ENCODE data around the gene TTC28.
"Not testable (repeated sequence)": the region's sequence is repeated elsewhere in the genome, so short reads cannot be mapped to it uniquely, and the experiment has no call there.

The TTC28 gene

GRCh38 chr22:28481725-28482124, 197.9 kb downstream of the TTC28 start:
- no peaks in the 10 kb centered on the region for H3K9me3 Mint-ChIP-seq
- H3K36me3 Mint-ChIP-seq (ENCODE audit: low read depth) = no peaks in the 10 kb centered on the region
- H3K27ac Mint-ChIP-seq = no peak overlapping the region
- H3K4me3 Mint-ChIP-seq = no peak overlapping the region
- peaks cover 7% of the 10 kb centered on the region for H3K4me1 Mint-ChIP-seq
- no peak for TF ChIP-seq CTCF (IDR thresholded peaks at IDR 0.05)
- no peaks in the 10 kb centered on the region for H3K27me3 Mint-ChIP-seq (ENCODE audit: low read depth, poor library complexity)
- no peak for DNase-seq

- H3K36me3 Mint-ChIP-seq (ENCODE audit: low read depth) = no peaks in the 10 kb centered on the region
- H3K9me3 Mint-ChIP-seq = no peaks in the 10 kb centered on the region
- TF ChIP-seq CTCF (IDR thresholded peaks at IDR 0.05) = no peak
- H3K27ac Mint-ChIP-seq = no peak overlapping the region
- H3K4me1 Mint-ChIP-seq = peaks cover 7% of the 10 kb centered on the region
- no peak overlapping the region for H3K4me3 Mint-ChIP-seq
- H3K27me3 Mint-ChIP-seq (ENCODE audit: low read depth, poor library complexity) = no peaks in the 10 kb centered on the region
- DNase-seq = no peak
These were observed 199.5 kb downstream of the TTC28 start for GRCh38 chr22:28480000-28480715.

- H3K27me3 Mint-ChIP-seq (ENCODE audit: low read depth, poor library complexity) = no peaks in the 10 kb centered on the region
- peaks cover 6% of the 10 kb centered on the region for H3K9me3 Mint-ChIP-seq
- peaks cover 6% of the 10 kb centered on the region for H3K36me3 Mint-ChIP-seq (ENCODE audit: low read depth)
- no peak overlapping the region for H3K4me3 Mint-ChIP-seq
- H3K27ac Mint-ChIP-seq = no peak overlapping the region
- no peak for DNase-seq
- no peaks in the 10 kb centered on the region for H3K4me1 Mint-ChIP-seq
- no peak for TF ChIP-seq CTCF (IDR thresholded peaks at IDR 0.05)
These were observed 201.1 kb downstream of the TTC28 start for GRCh38 chr22:28478564-28478963.

GRCh38 chr22:28477556-28477955, 202.1 kb downstream of the TTC28 start:
- peaks cover 6% of the 10 kb centered on the region for H3K9me3 Mint-ChIP-seq
- TF ChIP-seq CTCF (IDR thresholded peaks at IDR 0.05) = no peak
- H3K36me3 Mint-ChIP-seq (ENCODE audit: low read depth) = peaks cover 6% of the 10 kb centered on the region
- no peak overlapping the region for H3K4me3 Mint-ChIP-seq
- no peak overlapping the region for H3K27ac Mint-ChIP-seq
- no peaks in the 10 kb centered on the region for H3K4me1 Mint-ChIP-seq
- H3K27me3 Mint-ChIP-seq (ENCODE audit: low read depth, poor library complexity) = no peaks in the 10 kb centered on the region
- no peak for DNase-seq

GRCh38 chr22:28474330-28474729, 205.3 kb downstream of the TTC28 start:
- no peak overlapping the region for H3K27ac Mint-ChIP-seq
- no peak for DNase-seq
- no peaks in the 10 kb centered on the region for H3K27me3 Mint-ChIP-seq (ENCODE audit: low read depth, poor library complexity)
- H3K9me3 Mint-ChIP-seq = peaks cover 6% of the 10 kb centered on the region
- peaks cover 6% of the 10 kb centered on the region for H3K36me3 Mint-ChIP-seq (ENCODE audit: low read depth)
- no peaks in the 10 kb centered on the region for H3K4me1 Mint-ChIP-seq
- H3K4me3 Mint-ChIP-seq = no peak overlapping the region
- no peak for TF ChIP-seq CTCF (IDR thresholded peaks at IDR 0.05)

GRCh38 chr22:28473258-28473657, 206.4 kb downstream of the TTC28 start:
- Mint-ChIP-seq H3K9me3 (peaks cover 6% of the 10 kb centered on the region), H3K4me1 (no peaks in the 10 kb centered on the region), H3K4me3 (no peak overlapping the region), H3K27ac (no peak overlapping the region), H3K27me3 (ENCODE audit: low read depth, poor library complexity) (no peaks in the 10 kb centered on the region), H3K36me3 (ENCODE audit: low read depth) (peaks cover 6% of the 10 kb centered on the region)
- TF ChIP-seq CTCF (IDR thresholded peaks at IDR 0.05) = no peak
- no peak for DNase-seq

- H3K9me3 Mint-ChIP-seq; H3K27me3 Mint-ChIP-seq (ENCODE audit: low read depth, poor library complexity): not testable (repeated sequence)
These were observed 212.6 kb downstream of the TTC28 start for GRCh38 chr22:28467055-28467454.

More at GRCh38 chr22:28467055-28467454, 212.6 kb downstream of the TTC28 start:
- H3K4me1 Mint-ChIP-seq; H3K27ac Mint-ChIP-seq; DNase-seq; H3K4me3 Mint-ChIP-seq; H3K36me3 Mint-ChIP-seq (ENCODE audit: low read depth): not testable (repeated sequence)
